H1 (cell line): ENCODE results near the gene PDE4B.

ENCODE experiments used
- CBX8 ChIP-seq: fragments of 300-800, 300-1000 bp; sonication (generic); IDR thresholded peaks from 2 replicates; pipeline ENCODE4 v1.7.1; 2016; ENCODE audit warnings: low read depth, low read length, borderline replicate concordance
- CTCF ChIP-seq, 3 experiments: IDR thresholded peaks; 1 replicate in 2 of 3; 2 replicates in 1 of 3; pipeline versions ENCODE4 v1.5.1 to v1.6.1; 2011; ENCODE audit warnings: low read length in 3 of 3, mild to moderate bottlenecking in 3 of 3, inconsistent platforms in 2 of 3, low read depth in 1 of 3, moderate library complexity in 1 of 3; ENCODE audit not compliant: insufficient read depth in 1 of 3; ENCODE audit errors: control extremely low read depth in 1 of 3
- FOSL1 ChIP-seq: IDR thresholded peaks from 2 replicates; pipeline ENCODE4 v1.6.1; 2011; ENCODE audit warnings: mild to moderate bottlenecking, low read depth, low read length, moderate library complexity; ENCODE audit not compliant: insufficient read depth
- HDAC6 ChIP-seq: IDR thresholded peaks from one replicate; pipeline ENCODE4 v1.7.1; 2012; ENCODE audit warnings: low read depth, mild to moderate bottlenecking, inconsistent platforms, low read length, moderate library complexity
- MAFK ChIP-seq: IDR thresholded peaks from 2 replicates; pipeline ENCODE4 v1.6.1; 2012; ENCODE audit warnings: low read depth, mild to moderate bottlenecking, improper control_type of control experiment, low read length
- NRF1 ChIP-seq: IDR thresholded peaks from 2 replicates; pipeline ENCODE4 v1.6.1; 2011; ENCODE audit warnings: mild to moderate bottlenecking, low read depth, low read length, improper control_type of control experiment
- RNF2 ChIP-seq: fragments of 200-900, 300-1000 bp; sonication (generic); IDR thresholded peaks from 2 replicates; pipeline ENCODE4 v1.7.1; 2016; ENCODE audit warnings: borderline replicate concordance, low read depth, mild to moderate bottlenecking, antibody characterized with exemption, low read length; ENCODE audit not compliant: poor library complexity, severe bottlenecking; ENCODE audit errors: missing control alignments
- SIN3A ChIP-seq, 2 experiments: IDR thresholded peaks in 1 of 2; conservative IDR thresholded peaks in 1 of 2; 2 replicates each; pipeline ENCODE4 v1.6.1; 2011 to 2012; ENCODE audit warnings: low read length in 2 of 2, improper control_type of control experiment in 1 of 2, low read depth in 1 of 2, mild to moderate bottlenecking in 1 of 2
- SP4 ChIP-seq: IDR thresholded peaks from 2 replicates; pipeline ENCODE4 v1.6.1; 2012; ENCODE audit warnings: low read length, inconsistent platforms
- SUZ12 ChIP-seq: fragments of 200-600 bp; sonication (generic); IDR thresholded peaks from 2 replicates; pipeline ENCODE4 v1.6.1; 2012; ENCODE audit warnings: mild to moderate bottlenecking, inconsistent platforms, low read length, moderate library complexity, mixed read lengths
- TEAD4 ChIP-seq: IDR thresholded peaks from 2 replicates; pipeline ENCODE4 v1.6.1; 2012; ENCODE audit warnings: low read depth, low read length, inconsistent platforms, mixed read lengths
- USF2 ChIP-seq: IDR thresholded peaks from 2 replicates; pipeline ENCODE4 v1.6.1; 2011; ENCODE audit warnings: low read length, improper control_type of control experiment
- YY1 ChIP-seq: IDR thresholded peaks from 2 replicates; pipeline ENCODE4 v1.6.1; 2011; ENCODE audit warnings: low read depth, mild to moderate bottlenecking, low read length
- TF ChIP-seq, protein P1 (sequence below): IDR thresholded peaks from 2 replicates; pipeline ENCODE4 v1.6.1; 2012; ENCODE audit warnings: inconsistent platforms

- no peak for TF ChIP-seq CTCF (IDR thresholded peaks at IDR 0.05; ENCODE audit: control extremely low read depth in 1 of 3, insufficient read depth in 1 of 3, low read depth in 1 of 3, low read length in 3 of 3)
- TF ChIP-seq FOSL1 = no peak
- TF ChIP-seq SIN3A (conservative IDR thresholded peaks at IDR 0.05 in 1 of 2, IDR thresholded peaks at IDR 0.05 in 1 of 2; ENCODE audit: low read depth in 1 of 2, low read length in 2 of 2) = no peak
- no peak for TF ChIP-seq SP4
- TF ChIP-seq USF2 = no peak
- no peak for TF ChIP-seq HDAC6
- no peak for TF ChIP-seq NRF1
- no peak for TF ChIP-seq CBX8
- no peak for TF ChIP-seq RNF2
- no peak for TF ChIP-seq MAFK
- no peak for TF ChIP-seq YY1
- no peak for TF ChIP-seq TEAD4
- TF ChIP-seq, protein P1, sequence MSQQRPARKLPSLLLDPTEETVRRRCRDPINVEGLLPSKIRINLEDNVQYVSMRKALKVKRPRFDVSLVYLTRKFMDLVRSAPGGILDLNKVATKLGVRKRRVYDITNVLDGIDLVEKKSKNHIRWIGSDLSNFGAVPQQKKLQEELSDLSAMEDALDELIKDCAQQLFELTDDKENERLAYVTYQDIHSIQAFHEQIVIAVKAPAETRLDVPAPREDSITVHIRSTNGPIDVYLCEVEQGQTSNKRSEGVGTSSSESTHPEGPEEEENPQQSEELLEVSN = no peak
- no peak for TF ChIP-seq SUZ12
Observed at GRCh38 chr1:65921446-65921845, 128.8 kb downstream of the PDE4B start.
